ENCODE measurements around the gene NCK2. TPM values are rescaled to one million over a fixed set of nuclear protein-coding genes. Genes with fewer than 3 reads are reported as not detected.
A peak's percentile ranks its signal among the peaks of the same experiment; 100 is the strongest.
"Not testable (repeated sequence)": the region's sequence is repeated elsewhere in the genome, so short reads cannot be mapped to it uniquely, and the experiment has no call there.

NCK2 gene
- total and polyA plus RNA-seq, 7 donors: 26.5 to 111 (median 40.1) TPM

DNA sequence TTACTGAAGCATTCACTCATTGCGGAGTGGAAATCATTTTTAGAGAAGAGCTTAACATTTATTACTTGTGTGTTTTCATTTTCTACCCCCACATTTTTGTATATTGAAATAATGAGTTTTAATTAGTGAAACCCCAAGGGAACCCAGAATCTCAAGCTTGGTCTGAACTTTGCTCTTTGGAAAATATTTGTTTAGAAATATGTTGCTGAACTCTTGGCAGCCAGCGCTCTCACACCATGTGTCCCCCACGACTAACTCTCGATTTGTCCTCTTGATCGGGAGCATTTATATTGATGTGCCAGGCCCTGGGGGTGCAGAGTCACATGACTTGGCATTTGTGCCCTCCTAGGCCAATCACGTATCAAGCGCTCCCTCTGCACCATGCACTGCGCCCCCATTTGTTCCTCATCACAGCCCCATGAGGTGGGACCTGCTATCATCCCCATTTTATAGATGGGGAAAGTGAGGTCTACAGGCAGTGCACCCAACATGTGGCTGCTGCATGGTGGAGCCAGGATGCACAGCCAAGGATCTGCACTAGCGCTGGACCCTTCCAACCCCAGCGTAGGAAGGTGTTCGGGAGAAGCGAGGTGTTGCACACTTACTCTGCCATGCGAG lies 149.7 kb downstream of the NCK2 start:
- intact Hi-C loops (cut with DNase I): no loop called here
- 83 to 90% (median 86%) methylated on average over 13 of the region's 13 CpGs for WGBS, 3 donors
- Histone ChIP-seq H3K4me3 (no peak overlapping the region), H3K27ac (no peak overlapping the region), H3K4me1 (peaks cover 24% of the 10 kb centered on the region), H3K27me3 (ENCODE audit: insufficient read depth in 3 of 3, low read length in 2 of 3) (no peaks in the 10 kb centered on the region), H3K9me3 (peaks cover 6% of the 10 kb centered on the region), H3K36me3 (ENCODE audit: insufficient read depth in 1 of 2, low read depth in 1 of 2) (peaks cover 0 to 20% of the 10 kb centered on the region in 2 donors)
- DNase-seq (no peak), ATAC-seq (no peak)
- TF ChIP-seq, protein P1, sequence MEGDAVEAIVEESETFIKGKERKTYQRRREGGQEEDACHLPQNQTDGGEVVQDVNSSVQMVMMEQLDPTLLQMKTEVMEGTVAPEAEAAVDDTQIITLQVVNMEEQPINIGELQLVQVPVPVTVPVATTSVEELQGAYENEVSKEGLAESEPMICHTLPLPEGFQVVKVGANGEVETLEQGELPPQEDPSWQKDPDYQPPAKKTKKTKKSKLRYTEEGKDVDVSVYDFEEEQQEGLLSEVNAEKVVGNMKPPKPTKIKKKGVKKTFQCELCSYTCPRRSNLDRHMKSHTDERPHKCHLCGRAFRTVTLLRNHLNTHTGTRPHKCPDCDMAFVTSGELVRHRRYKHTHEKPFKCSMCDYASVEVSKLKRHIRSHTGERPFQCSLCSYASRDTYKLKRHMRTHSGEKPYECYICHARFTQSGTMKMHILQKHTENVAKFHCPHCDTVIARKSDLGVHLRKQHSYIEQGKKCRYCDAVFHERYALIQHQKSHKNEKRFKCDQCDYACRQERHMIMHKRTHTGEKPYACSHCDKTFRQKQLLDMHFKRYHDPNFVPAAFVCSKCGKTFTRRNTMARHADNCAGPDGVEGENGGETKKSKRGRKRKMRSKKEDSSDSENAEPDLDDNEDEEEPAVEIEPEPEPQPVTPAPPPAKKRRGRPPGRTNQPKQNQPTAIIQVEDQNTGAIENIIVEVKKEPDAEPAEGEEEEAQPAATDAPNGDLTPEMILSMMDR (IDR thresholded peaks at IDR 0.05): no peak

- peak in 1 of 2 donors; percentile 75 for DNase-seq
- peaks cover 24% of the 10 kb centered on the region for H3K4me1 ChIP-seq
- ATAC-seq: peak; percentile 82 to 95 (median 88)
- TF ChIP-seq, protein P1 (IDR thresholded peaks at IDR 0.05): no peak
- intact Hi-C loops (cut with DNase I): no loop called here
- H3K9me3 ChIP-seq: peaks cover 6% of the 10 kb centered on the region
- H3K27ac ChIP-seq: peak overlapping the region; percentile 42
- no peaks in the 10 kb centered on the region for H3K27me3 ChIP-seq (ENCODE audit: insufficient read depth in 3 of 3, low read length in 2 of 3)
- H3K36me3 ChIP-seq (ENCODE audit: insufficient read depth in 1 of 2, low read depth in 1 of 2): peaks cover 0 to 20% of the 10 kb centered on the region in 2 donors
- 55 to 74% (median 58%) methylated on average over 10 of the region's 10 CpGs for WGBS, 3 donors
- H3K4me3 ChIP-seq: no peak overlapping the region
Measured at GRCh38 chr2:105895990-105896764, 151.5 kb downstream of the NCK2 start.

GRCh38 chr2:105896765-105897163 lies 152.1 kb downstream of the NCK2 start:
- no peak for DNase-seq
- H3K4me1 ChIP-seq: peaks cover 27% of the 10 kb centered on the region
- 90 to 94% (median 93%) methylated on average over 4 of the region's 4 CpGs for WGBS, 3 donors
- H3K27ac ChIP-seq: no peak overlapping the region
- no peak overlapping the region for H3K4me3 ChIP-seq
- no peaks in the 10 kb centered on the region for H3K27me3 ChIP-seq (ENCODE audit: insufficient read depth in 3 of 3, low read length in 2 of 3)
- TF ChIP-seq, protein P1 (IDR thresholded peaks at IDR 0.05): no peak
- peak in 2 of 4 donors; percentile 21 to 43 for ATAC-seq
- intact Hi-C loops (cut with DNase I): no loop called here
- peaks cover 0 to 20% of the 10 kb centered on the region in 2 donors for H3K36me3 ChIP-seq (ENCODE audit: insufficient read depth in 1 of 2, low read depth in 1 of 2)
- peaks cover 6% of the 10 kb centered on the region for H3K9me3 ChIP-seq

GRCh38 chr2:105897694-105898093 lies 153.0 kb downstream of the NCK2 start:
- ATAC-seq; H3K9me3 ChIP-seq; H3K27me3 ChIP-seq (ENCODE audit: insufficient read depth in 3 of 3, low read length in 2 of 3); H3K27ac ChIP-seq; intact Hi-C loops (cut with DNase I); H3K4me3 ChIP-seq; DNase-seq: not testable (repeated sequence)
- Histone ChIP-seq H3K4me1 (peaks cover 27% of the 10 kb centered on the region), H3K36me3 (ENCODE audit: insufficient read depth in 1 of 2, low read depth in 1 of 2) (peaks cover 0 to 20% of the 10 kb centered on the region in 2 donors)
- 99 to 100% (median 100%) methylated on average over 1 of the region's 1 CpG for WGBS, 3 donors

DNA sequence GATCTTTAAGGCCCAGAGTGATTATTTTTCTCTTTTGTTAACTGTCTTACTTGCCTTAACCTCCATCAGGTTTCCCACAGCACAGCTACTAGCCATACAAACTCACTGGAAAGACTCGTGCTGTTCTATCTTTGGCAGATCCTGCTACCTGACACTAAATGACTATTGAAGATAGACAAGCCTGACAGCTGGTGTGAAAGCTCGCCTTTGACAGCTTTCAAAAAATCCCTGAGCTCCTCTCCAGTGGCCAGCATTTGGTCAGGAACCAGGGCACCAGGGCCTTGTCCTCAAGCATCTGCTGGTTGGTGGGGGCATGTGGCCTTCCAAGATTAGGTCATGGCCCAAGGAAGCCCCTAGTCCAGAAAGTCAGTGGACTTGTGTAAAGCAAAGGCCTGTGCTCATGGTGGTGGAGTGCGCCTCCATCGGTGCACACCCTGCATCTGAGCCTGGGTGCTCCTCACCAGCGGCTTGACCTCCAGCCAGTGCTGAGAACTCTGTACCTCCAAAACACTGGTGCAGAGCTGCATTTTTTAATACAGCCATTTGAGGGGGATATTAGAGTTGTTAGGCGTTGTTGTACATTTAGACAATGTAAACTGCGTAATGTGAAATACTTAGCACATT lies 158.5 kb downstream of the NCK2 start:
- peak overlapping the region; percentile 83 for H3K27ac ChIP-seq
- H3K4me1 ChIP-seq: peaks cover 34% of the 10 kb centered on the region
- DNase-seq (peak in 1 of 2 donors; percentile 68), ATAC-seq (peak; percentile 96 to 98 (median 97))
- no peaks in the 10 kb centered on the region for H3K27me3 ChIP-seq (ENCODE audit: insufficient read depth in 3 of 3, low read length in 2 of 3)
- TF ChIP-seq, protein P1 (IDR thresholded peaks at IDR 0.05): no peak
- intact Hi-C loops (cut with DNase I): no loop called here
- H3K9me3 ChIP-seq: peaks cover under 1% of the 10 kb centered on the region
- no peaks in the 10 kb centered on the region for H3K36me3 ChIP-seq (ENCODE audit: insufficient read depth in 1 of 2, low read depth in 1 of 2)
- 63 to 74% (median 65%) methylated on average over 7 of the region's 7 CpGs for WGBS, 3 donors
- no peak overlapping the region for H3K4me3 ChIP-seq

Measured in psoas muscle (tissue), 8 donors.